Liver (tissue), 3 donors: ENCODE data around the gene NECTIN1.

Experiments used
- JUND ChIP-seq, 2 donors: IDR thresholded peaks; 2 replicates each; pipeline ENCODE4 v1.6.1; 2016; ENCODE audit warnings: antibody characterized with exemption in 2 of 2
- MAX ChIP-seq: IDR thresholded peaks from 2 replicates; pipeline ENCODE4 v1.6.1; 2016; ENCODE audit warnings: antibody characterized with exemption
- RXRA ChIP-seq, 2 donors: IDR thresholded peaks; 2 replicates each; pipeline ENCODE4 v1.6.1; 2017 to 2018; ENCODE audit warnings: antibody characterized with exemption in 2 of 2, mild to moderate bottlenecking in 1 of 2
- SP1 ChIP-seq: IDR thresholded peaks from 2 replicates; pipeline ENCODE4 v1.6.1; 2018; ENCODE audit warnings: antibody characterized with exemption, mild to moderate bottlenecking
- TAF1 ChIP-seq: conservative IDR thresholded peaks from 2 replicates; pipeline ENCODE4 v1.6.1; 2016; ENCODE audit warnings: antibody characterized with exemption, mild to moderate bottlenecking
- YY1 ChIP-seq: IDR thresholded peaks from 2 replicates; pipeline ENCODE4 v1.6.1; 2016; ENCODE audit warnings: antibody characterized with exemption, mild to moderate bottlenecking
- ZBTB33 ChIP-seq: IDR thresholded peaks from 2 replicates; pipeline ENCODE4 v1.6.1; 2016; ENCODE audit warnings: antibody characterized with exemption
- TF ChIP-seq, protein P1 (sequence below): fragments of 150-350 bp; IDR thresholded peaks from 2 replicates; pipeline ENCODE4 v1.5.1; 2017; ENCODE audit warnings: improper control_type of control experiment, low read depth, low read length; ENCODE audit not compliant: missing input control
- TF ChIP-seq, protein P2 (sequence below): IDR thresholded peaks from 2 replicates; pipeline ENCODE4 v1.6.1; 2016; ENCODE audit warnings: antibody characterized with exemption, mild to moderate bottlenecking
- donor health status: healthy.
- donor health status: healthy.

DNA sequence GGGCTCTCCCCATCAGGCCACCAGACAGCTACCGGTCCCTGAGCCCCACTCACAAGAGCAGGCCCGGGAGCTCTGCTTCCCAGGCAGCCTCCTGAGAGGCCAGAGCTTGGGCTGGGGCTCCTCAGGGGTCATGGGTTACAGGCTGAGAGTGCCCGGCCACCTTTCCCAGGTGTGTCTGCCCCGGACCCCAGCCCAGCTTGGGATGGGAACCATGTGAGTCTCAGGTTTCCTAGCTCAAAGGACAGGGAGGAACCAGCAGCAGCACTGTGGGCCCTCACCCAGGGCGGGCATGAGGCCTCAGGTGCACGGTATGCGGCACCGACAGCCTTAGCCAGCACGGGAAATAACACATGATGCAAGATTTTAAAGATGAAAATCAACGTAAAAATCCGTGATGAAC, 90.1 kb downstream of the NECTIN1 start:
- TF ChIP-seq YY1 = no peak
- TF ChIP-seq, protein P1, sequence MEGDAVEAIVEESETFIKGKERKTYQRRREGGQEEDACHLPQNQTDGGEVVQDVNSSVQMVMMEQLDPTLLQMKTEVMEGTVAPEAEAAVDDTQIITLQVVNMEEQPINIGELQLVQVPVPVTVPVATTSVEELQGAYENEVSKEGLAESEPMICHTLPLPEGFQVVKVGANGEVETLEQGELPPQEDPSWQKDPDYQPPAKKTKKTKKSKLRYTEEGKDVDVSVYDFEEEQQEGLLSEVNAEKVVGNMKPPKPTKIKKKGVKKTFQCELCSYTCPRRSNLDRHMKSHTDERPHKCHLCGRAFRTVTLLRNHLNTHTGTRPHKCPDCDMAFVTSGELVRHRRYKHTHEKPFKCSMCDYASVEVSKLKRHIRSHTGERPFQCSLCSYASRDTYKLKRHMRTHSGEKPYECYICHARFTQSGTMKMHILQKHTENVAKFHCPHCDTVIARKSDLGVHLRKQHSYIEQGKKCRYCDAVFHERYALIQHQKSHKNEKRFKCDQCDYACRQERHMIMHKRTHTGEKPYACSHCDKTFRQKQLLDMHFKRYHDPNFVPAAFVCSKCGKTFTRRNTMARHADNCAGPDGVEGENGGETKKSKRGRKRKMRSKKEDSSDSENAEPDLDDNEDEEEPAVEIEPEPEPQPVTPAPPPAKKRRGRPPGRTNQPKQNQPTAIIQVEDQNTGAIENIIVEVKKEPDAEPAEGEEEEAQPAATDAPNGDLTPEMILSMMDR = no peak
- no peak for TF ChIP-seq MAX
- TF ChIP-seq ZBTB33 = no peak
- TF ChIP-seq, protein P2, sequence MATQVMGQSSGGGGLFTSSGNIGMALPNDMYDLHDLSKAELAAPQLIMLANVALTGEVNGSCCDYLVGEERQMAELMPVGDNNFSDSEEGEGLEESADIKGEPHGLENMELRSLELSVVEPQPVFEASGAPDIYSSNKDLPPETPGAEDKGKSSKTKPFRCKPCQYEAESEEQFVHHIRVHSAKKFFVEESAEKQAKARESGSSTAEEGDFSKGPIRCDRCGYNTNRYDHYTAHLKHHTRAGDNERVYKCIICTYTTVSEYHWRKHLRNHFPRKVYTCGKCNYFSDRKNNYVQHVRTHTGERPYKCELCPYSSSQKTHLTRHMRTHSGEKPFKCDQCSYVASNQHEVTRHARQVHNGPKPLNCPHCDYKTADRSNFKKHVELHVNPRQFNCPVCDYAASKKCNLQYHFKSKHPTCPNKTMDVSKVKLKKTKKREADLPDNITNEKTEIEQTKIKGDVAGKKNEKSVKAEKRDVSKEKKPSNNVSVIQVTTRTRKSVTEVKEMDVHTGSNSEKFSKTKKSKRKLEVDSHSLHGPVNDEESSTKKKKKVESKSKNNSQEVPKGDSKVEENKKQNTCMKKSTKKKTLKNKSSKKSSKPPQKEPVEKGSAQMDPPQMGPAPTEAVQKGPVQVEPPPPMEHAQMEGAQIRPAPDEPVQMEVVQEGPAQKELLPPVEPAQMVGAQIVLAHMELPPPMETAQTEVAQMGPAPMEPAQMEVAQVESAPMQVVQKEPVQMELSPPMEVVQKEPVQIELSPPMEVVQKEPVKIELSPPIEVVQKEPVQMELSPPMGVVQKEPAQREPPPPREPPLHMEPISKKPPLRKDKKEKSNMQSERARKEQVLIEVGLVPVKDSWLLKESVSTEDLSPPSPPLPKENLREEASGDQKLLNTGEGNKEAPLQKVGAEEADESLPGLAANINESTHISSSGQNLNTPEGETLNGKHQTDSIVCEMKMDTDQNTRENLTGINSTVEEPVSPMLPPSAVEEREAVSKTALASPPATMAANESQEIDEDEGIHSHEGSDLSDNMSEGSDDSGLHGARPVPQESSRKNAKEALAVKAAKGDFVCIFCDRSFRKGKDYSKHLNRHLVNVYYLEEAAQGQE = no peak
- no peak for TF ChIP-seq JUND (IDR thresholded peaks at IDR 0.05)
- TF ChIP-seq TAF1 = no peak
- no peak for TF ChIP-seq RXRA (IDR thresholded peaks at IDR 0.05)
- no peak for TF ChIP-seq SP1
